Immature natural killer cell (primary cell): ENCODE data around the gene SLC6A11. TPM values are rescaled to one million over a fixed set of nuclear protein-coding genes. Genes with fewer than 3 reads are reported as not detected.

ENCODE experiments used
- DNase-seq, 3 donors: peaks; one replicate each; pipeline ENCODE4 v3.0.0; 2022; ENCODE audit warnings: mixed read lengths in 1 of 3
- H3K27ac Mint-ChIP-seq, 6 donors: one replicate each; pipeline ENCODE4 v1.8.0; 2020; ENCODE audit warnings: mixed read lengths in 6 of 6, mild to moderate bottlenecking in 5 of 6, inconsistent platforms in 4 of 6, moderate library complexity in 3 of 6
- H3K27me3 Mint-ChIP-seq, 3 donors: one replicate each; pipeline ENCODE4 v1.8.0; 2020 to 2021; ENCODE audit warnings: low read depth in 3 of 3, mild to moderate bottlenecking in 3 of 3, mixed read lengths in 3 of 3, moderate library complexity in 3 of 3, inconsistent platforms in 1 of 3
- H3K36me3 Mint-ChIP-seq, 3 donors: one replicate each; pipeline ENCODE4 v1.8.0; 2020; ENCODE audit warnings: mixed read lengths in 3 of 3, inconsistent platforms in 2 of 3, mild to moderate bottlenecking in 2 of 3
- H3K4me1 Mint-ChIP-seq, 2 donors: one replicate each; pipeline ENCODE4 v1.8.0; 2020; ENCODE audit warnings: inconsistent platforms in 2 of 2, mild to moderate bottlenecking in 2 of 2, mixed read lengths in 2 of 2, moderate library complexity in 1 of 2
- H3K4me3 Mint-ChIP-seq, 5 donors: one replicate each; pipeline ENCODE4 v1.8.0; 2020; ENCODE audit warnings: mild to moderate bottlenecking in 5 of 5, mixed read lengths in 5 of 5, inconsistent platforms in 3 of 5, moderate library complexity in 3 of 5
- H3K9me3 Mint-ChIP-seq, 6 donors: one replicate each; pipeline ENCODE4 v1.8.0; 2020; ENCODE audit warnings: mild to moderate bottlenecking in 6 of 6, mixed read lengths in 6 of 6, inconsistent platforms in 4 of 6, moderate library complexity in 3 of 6
- polyA plus RNA-seq, 3 donors: library from polyadenylated mRNA; unstranded; fragments of 300-500 nt; fragmentation: Illumina TruSeq; gene quantifications; one replicate each; pipeline ENCODE4 v1.2.3, GENCODE V29; 2021

Gene SLC6A11
- polyA plus RNA-seq, 3 donors from 2014 or later: not detected

- no peaks in the 10 kb centered on the region for H3K9me3 Mint-ChIP-seq
- no peaks in the 10 kb centered on the region for H3K27me3 Mint-ChIP-seq
- no peak overlapping the region for H3K27ac Mint-ChIP-seq
- no peaks in the 10 kb centered on the region for H3K36me3 Mint-ChIP-seq
- no peak for DNase-seq
- no peak overlapping the region for H3K4me3 Mint-ChIP-seq
- no peaks in the 10 kb centered on the region for H3K4me1 Mint-ChIP-seq
These were observed 140.5 kb downstream of the SLC6A11 start for GRCh38 chr3:10956531-10956930.

DNA sequence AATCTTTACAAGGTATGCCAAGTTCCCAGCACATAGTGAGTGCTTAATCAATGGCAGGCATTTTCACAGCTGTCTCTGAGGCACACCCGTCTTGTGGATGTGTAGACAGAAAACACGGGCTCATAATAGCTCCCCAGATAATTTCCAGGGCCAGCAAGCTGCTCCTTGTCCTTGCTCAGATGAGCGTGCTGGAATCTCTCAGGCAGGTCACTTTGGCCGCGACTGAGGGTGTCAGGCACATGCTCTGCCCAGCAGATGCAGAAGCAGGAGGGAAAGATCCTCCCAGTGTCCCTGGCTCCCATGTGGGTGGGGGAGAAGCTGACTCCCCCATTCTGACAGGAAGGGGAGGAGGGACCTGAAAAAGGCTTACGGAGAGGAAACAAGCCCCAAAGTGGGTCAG, 141.0 kb downstream of the SLC6A11 start:
- no peak for DNase-seq
- H3K27ac Mint-ChIP-seq: no peak overlapping the region
- no peaks in the 10 kb centered on the region for H3K4me1 Mint-ChIP-seq
- no peak overlapping the region for H3K4me3 Mint-ChIP-seq
- no peaks in the 10 kb centered on the region for H3K36me3 Mint-ChIP-seq
- no peaks in the 10 kb centered on the region for H3K9me3 Mint-ChIP-seq
- H3K27me3 Mint-ChIP-seq: no peaks in the 10 kb centered on the region

- Mint-ChIP-seq H3K27me3 (peaks cover 0 to 3% (median 0%) of the 10 kb centered on the region in 3 donors), H3K9me3 (no peaks in the 10 kb centered on the region), H3K4me1 (no peaks in the 10 kb centered on the region), H3K36me3 (no peaks in the 10 kb centered on the region), H3K4me3 (no peak overlapping the region), H3K27ac (no peak overlapping the region)
- DNase-seq: no peak
These were observed 142.1 kb downstream of the SLC6A11 start for GRCh38 chr3:10957976-10958749.

DNA sequence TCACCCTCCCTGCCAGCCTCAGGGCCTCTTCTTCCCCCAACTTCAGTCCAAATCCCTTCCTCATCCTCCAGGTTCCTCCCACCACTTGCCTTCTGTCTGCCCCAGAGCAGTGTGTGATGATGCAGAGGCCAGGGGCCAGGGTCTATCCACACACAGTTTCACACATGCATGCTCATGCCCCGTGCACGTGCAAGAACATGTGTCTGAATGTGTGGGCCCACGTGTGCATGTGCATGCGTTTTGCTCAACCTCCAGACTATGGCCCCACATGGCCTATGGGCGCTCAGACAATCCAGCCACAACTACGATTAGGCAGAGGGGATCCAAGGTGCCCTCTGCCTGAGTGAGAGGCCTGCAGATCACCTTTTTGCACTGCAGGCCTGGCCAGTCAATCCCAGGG, 144.2 kb downstream of the SLC6A11 start:
- DNase-seq: no peak
- no peak overlapping the region for H3K27ac Mint-ChIP-seq
- H3K9me3 Mint-ChIP-seq: no peaks in the 10 kb centered on the region
- no peaks in the 10 kb centered on the region for H3K4me1 Mint-ChIP-seq
- no peak overlapping the region for H3K4me3 Mint-ChIP-seq
- peaks cover 0 to 3% (median 0%) of the 10 kb centered on the region in 3 donors for H3K27me3 Mint-ChIP-seq
- H3K36me3 Mint-ChIP-seq: no peaks in the 10 kb centered on the region

GRCh38 chr3:10961921-10962320, 145.9 kb downstream of the SLC6A11 start:
- Mint-ChIP-seq H3K27me3 (peaks cover 0 to 8% (median 0%) of the 10 kb centered on the region in 3 donors), H3K36me3 (no peaks in the 10 kb centered on the region), H3K4me1 (no peaks in the 10 kb centered on the region), H3K9me3 (no peaks in the 10 kb centered on the region), H3K4me3 (no peak overlapping the region), H3K27ac (no peak overlapping the region)
- no peak for DNase-seq

DNA sequence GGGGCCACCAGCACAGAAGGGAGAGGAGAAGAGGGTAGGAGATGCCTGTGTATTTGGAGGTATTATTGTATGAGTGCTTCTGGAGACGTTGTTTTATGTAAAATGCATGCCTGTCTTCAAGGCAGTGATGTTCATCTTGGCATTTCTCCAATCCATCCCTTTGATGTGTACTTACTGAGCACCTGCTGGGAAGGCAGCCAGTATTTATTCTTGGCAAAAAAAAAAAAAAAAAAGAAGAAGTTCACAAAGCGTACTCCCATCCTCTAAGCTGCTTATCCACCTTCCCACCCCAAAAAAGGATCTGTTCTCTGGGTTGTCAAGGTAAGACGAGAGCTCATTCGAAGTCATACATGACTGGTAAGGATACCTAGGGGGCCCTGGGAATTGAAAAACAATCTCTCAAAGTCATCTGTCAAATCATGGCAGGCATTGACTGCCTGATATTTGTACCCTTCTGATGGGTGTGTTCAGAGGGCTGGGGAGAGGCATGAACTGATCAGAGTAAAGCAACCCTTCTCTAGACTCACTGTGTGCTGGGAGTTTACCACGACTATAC, 146.5 kb downstream of the SLC6A11 start:
- H3K27me3 Mint-ChIP-seq: peaks cover 0 to 8% (median 1%) of the 10 kb centered on the region in 3 donors
- DNase-seq: no peak
- no peaks in the 10 kb centered on the region for H3K4me1 Mint-ChIP-seq
- no peaks in the 10 kb centered on the region for H3K36me3 Mint-ChIP-seq
- no peak overlapping the region for H3K4me3 Mint-ChIP-seq
- no peaks in the 10 kb centered on the region for H3K9me3 Mint-ChIP-seq
- no peak overlapping the region for H3K27ac Mint-ChIP-seq

DNA sequence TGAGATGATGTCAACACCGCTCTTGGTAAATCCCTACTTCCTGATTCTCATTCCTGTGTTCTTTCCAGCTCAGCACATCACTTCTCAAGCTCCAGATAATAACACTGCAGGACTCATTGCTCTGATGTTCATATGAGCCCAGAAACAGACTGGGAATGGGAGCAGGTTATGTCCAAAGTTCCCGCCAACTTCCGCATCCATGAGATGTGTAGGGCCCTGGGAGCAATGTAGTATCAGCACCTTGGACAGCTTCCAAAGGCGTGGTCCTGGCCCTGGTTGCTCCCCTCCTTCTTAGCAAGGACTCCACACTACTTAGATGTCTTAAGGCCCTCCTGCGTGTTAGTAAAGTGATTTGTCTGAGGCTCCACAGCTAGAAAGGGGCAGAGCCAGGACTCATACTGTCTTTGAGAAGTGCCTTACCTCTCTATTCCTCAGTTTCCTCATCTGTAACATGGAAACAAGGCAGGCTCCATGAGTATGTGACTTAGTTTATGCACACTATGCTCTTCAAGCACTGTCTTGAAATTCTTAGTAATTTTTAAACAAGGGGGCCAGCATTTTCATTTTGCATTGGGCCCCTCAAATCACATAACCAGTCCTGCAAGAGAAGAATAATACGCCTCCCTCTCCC, 148.6 kb downstream of the SLC6A11 start:
- no peaks in the 10 kb centered on the region for H3K4me1 Mint-ChIP-seq
- H3K9me3 Mint-ChIP-seq: no peaks in the 10 kb centered on the region
- no peaks in the 10 kb centered on the region for H3K36me3 Mint-ChIP-seq
- no peak for DNase-seq
- no peak overlapping the region for H3K4me3 Mint-ChIP-seq
- H3K27ac Mint-ChIP-seq: no peak overlapping the region
- H3K27me3 Mint-ChIP-seq: peaks cover 2 to 8% (median 3%) of the 10 kb centered on the region in 3 donors

DNA sequence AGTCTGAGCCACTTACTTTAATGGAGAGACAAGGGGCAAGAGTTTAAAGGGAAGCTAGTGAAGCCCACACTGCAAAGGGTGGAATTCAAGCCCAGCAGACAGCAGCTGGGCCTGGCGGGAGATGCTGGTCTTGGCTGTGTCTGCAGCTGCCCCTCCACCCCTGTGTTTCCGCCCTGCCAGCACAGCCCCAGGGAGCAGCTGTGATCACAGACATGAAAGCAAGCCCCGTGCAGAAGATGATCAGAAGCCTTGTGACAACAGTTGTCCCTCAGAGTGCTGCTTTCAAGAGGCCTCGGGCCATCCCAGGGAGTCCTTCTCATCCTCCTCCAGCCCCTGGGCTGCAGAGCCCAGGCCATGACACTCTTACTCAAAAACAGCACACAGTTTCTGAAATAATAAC, 152.4 kb downstream of the SLC6A11 start:
- no peaks in the 10 kb centered on the region for H3K36me3 Mint-ChIP-seq
- DNase-seq: no peak
- no peaks in the 10 kb centered on the region for H3K9me3 Mint-ChIP-seq
- H3K4me3 Mint-ChIP-seq: no peak overlapping the region
- no peaks in the 10 kb centered on the region for H3K4me1 Mint-ChIP-seq
- H3K27ac Mint-ChIP-seq: no peak overlapping the region
- peaks cover 3 to 23% (median 5%) of the 10 kb centered on the region in 3 donors for H3K27me3 Mint-ChIP-seq

DNA sequence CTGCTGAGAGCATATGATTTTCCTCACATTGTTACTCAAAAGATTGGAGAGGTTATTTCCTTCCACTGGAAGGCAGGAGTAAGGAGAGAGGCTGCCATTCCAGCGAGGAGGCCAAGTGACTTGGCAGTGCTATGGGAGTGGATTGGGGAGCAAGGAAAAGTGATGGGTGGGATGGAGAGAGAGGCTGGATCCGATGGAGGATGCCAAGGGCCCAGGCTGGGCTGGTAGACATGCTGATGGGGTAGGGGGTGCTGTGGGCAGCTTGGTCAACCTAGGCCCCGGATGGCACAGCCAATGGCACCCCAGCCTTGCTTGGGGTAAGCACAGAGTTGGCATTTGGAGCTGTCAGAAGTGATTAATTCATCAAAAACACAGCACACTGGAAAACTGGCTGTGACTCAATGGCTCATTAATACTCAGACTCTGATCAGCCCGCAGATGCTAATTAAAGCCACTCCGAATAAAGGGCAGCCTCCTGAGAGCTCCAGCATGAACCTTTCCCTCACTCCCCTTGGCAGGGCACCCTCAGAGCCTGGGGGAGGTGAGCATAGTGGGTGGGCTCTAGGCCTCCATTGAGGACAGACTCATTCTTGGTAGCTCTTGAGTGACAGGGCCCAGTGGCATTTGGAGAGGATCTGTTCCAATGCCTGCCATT, 154.4 kb downstream of the SLC6A11 start:
- Mint-ChIP-seq H3K4me1 (no peaks in the 10 kb centered on the region), H3K4me3 (no peak overlapping the region), H3K36me3 (no peaks in the 10 kb centered on the region), H3K9me3 (no peaks in the 10 kb centered on the region), H3K27me3 (peaks cover 3 to 21% (median 5%) of the 10 kb centered on the region in 3 donors), H3K27ac (no peak overlapping the region)
- DNase-seq: no peak

- Mint-ChIP-seq H3K4me1 (no peaks in the 10 kb centered on the region), H3K9me3 (no peaks in the 10 kb centered on the region), H3K27me3 (peaks cover 4 to 21% (median 5%) of the 10 kb centered on the region in 3 donors), H3K27ac (no peak overlapping the region), H3K4me3 (no peak overlapping the region), H3K36me3 (no peaks in the 10 kb centered on the region)
- DNase-seq: no peak
These were observed 156.2 kb downstream of the SLC6A11 start for GRCh38 chr3:10972072-10972782.

DNA sequence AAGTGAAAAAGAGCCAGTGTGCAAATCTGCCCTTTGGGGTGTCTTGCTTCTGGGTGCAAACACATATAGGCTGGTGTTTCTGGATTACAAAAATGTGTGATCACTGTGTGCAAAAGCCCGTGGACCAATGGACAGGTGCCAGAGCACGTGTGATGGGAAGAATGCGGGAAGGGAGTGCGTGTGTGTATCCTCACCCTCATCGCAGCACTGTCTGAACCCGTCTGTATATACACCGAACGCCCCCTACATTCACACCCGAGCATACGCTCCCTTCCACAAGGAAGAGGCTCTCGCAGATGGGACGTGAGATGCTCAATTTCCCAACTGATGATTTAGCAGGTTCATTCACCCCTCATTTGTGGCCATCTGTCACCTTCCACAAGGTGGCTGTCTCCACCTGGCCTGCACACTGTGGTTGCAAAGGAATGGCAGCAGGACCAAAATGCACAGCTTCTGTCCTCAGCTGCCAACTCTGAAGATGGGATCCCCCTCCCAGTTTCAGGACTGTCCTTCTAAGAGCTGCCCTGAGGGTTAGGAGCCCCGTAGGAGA, 157.1 kb downstream of the SLC6A11 start:
- DNase-seq: no peak
- Mint-ChIP-seq H3K36me3 (no peaks in the 10 kb centered on the region), H3K27ac (no peak overlapping the region), H3K27me3 (peaks cover 3 to 21% (median 5%) of the 10 kb centered on the region in 3 donors), H3K4me1 (no peaks in the 10 kb centered on the region), H3K4me3 (no peak overlapping the region), H3K9me3 (no peaks in the 10 kb centered on the region)

GRCh38 chr3:10974131-10974530, 158.1 kb downstream of the SLC6A11 start:
- DNase-seq: no peak
- peak overlapping the region in 1 of 6 donors; percentile 24 for H3K27ac Mint-ChIP-seq
- no peaks in the 10 kb centered on the region for H3K9me3 Mint-ChIP-seq

DNA sequence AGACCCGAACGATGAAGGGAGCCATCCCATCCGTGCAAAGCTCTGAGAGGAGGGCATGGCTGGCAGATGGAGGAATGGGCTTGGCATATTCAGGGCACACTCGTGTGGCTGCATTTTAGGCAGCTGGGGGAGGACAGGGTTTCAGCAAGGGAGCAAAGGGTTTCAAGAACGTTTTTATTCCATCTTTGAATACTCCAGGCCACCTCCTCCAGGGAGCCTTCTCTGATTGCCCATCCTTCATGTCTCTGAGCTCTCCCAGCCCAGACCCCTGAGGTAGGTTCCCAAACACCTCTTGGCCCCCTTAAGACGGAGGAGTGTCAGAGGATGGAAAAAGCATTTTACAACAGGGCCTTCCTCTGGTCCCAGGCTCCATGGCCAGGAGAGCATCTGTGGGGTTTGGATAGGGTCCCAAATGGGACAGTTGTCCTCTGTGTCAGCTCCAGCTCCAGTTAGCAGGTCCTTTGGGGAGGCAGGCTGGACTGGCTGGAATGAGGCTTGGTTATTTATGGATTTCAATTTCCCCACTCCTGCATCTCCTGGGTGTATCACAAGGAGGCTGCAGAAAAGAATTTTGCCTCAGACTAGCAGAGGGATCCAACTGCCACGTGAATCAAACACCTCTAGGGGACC, 158.8 kb downstream of the SLC6A11 start:
- DNase-seq: no peak
- Mint-ChIP-seq H3K27ac (no peak overlapping the region), H3K4me3 (no peak overlapping the region), H3K9me3 (no peaks in the 10 kb centered on the region), H3K27me3 (peaks cover 2 to 21% (median 3%) of the 10 kb centered on the region in 3 donors), H3K36me3 (no peaks in the 10 kb centered on the region), H3K4me1 (no peaks in the 10 kb centered on the region)

More at GRCh38 chr3:10974131-10974530, 158.1 kb downstream of the SLC6A11 start:
- no peaks in the 10 kb centered on the region for H3K4me1 Mint-ChIP-seq
- H3K36me3 Mint-ChIP-seq: no peaks in the 10 kb centered on the region
- no peak overlapping the region for H3K4me3 Mint-ChIP-seq
- H3K27me3 Mint-ChIP-seq: peaks cover 3 to 21% (median 5%) of the 10 kb centered on the region in 3 donors
